Measurements from ENCODE around the gene ABHD15.

The ABHD15 gene

DNA sequence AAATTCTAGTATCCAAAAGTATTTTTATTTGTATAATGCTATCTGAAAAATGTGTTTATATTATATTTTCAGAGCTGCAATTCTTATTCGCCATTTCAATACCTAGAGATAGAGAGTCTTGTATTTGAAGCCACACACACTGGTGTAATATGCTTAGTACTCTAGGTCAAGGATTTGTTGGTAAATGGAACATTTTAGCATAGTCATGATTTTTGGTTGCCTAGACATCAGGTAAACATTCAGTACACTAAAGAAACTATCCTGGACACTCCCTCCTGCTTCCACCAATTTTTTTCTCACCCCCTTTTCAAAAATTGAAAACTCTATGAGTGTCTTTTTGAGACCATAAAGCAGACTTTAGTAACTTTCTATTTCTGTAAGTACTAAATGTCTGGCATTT, 20.8 kb downstream of the ABHD15 start:
- in situ Hi-C loops (cut with MboI; ENCODE audit: low sequenced_read_pairs) = no loop called here

DNA sequence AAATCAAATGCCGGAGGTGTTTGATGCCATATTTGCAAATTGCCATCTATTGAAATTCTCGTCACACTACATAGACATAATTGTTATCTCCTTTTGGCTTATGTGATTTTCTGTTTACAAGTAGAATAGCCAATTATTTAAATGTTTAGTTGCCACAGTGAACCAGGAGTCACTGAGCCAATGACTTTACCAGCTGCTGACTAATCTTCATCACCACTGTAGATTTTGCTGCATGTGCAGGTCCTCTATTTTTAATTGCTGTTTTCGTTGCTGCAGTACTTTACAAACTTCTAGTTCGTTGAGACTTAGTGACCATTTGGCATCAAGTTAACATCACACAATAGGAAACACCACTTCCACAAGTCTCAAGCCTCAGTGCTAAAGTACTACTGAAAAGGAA, 22.8 kb downstream of the ABHD15 start:
- in situ Hi-C loops (cut with MboI; ENCODE audit: low sequenced_read_pairs) = no loop called here

DNA sequence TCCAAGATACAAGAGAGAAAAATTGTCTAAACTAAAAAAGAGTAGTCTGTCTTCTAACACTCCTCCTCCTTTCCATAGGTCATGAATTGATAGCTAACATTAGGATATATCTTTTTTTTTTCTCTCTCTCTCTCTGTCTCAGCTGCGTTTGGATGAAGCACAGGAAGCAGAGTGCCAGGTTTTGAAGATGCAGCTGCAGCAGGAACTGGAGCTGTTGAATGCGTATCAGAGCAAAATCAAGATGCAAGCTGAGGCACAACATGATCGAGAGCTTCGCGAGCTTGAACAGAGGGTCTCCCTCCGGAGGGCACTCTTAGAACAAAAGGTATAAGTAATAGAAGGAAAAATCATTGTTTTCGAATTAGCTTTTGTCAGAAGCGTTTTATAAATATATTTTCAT, 32.9 kb downstream of the ABHD15 start:
- in situ Hi-C loops (cut with MboI; ENCODE audit: low sequenced_read_pairs) = no loop called here

GRCh38 chr17:29526322-29526721, 40.5 kb downstream of the ABHD15 start:
- in situ Hi-C loops (cut with MboI; ENCODE audit: low sequenced_read_pairs) = no loop called here

- in situ Hi-C loops (cut with MboI; ENCODE audit: low sequenced_read_pairs) = no loop called here
These were observed 42.1 kb downstream of the ABHD15 start for GRCh38 chr17:29524692-29525091.

DNA sequence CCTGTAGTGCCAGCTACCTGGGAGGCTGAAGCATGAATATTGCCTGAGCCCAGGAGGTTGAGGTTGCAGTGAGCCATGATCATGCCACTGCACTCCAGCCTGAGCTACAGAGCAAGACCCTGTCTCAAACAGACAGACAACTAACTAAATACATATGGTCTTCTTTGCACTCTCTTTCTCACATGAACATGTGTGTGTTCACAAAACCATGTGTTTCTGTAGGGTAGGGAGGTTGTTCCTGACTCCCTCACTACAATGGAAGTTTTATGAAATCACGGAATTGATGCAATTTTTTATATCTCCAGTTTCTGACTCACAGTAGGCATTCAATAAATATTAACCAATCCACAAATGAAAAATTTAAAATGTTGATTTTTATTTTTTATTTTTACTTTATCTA, 48.5 kb downstream of the ABHD15 start:
- in situ Hi-C loops (cut with MboI; ENCODE audit: low sequenced_read_pairs) = no loop called here

DNA sequence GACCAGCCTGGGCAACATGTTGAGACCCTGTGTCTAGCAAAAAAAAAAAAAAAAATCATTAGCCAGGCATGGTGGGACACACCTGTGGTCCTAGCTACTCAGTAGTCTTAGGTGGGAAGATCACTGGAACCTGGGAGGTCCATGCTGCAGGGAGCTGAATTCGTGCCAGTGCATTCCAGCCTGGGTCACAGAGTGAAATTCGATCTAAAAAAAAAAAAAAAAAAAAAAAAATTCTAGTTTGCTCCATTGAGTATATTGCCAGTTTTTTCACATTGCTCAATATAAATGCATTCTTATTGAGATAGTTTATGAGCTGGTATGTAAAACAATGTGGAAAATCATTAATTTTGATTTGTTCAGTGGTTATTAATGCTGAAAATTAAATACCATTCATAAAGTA, 52.0 kb downstream of the ABHD15 start:
- in situ Hi-C loops (cut with MboI; ENCODE audit: low sequenced_read_pairs) = no loop called here

- in situ Hi-C loops (cut with MboI; ENCODE audit: low sequenced_read_pairs) = no loop called here
These were observed 55.9 kb downstream of the ABHD15 start for GRCh38 chr17:29510953-29511352.

Data from hTERT RPE-1 (cell line).